HG02973 (cell line): ENCODE measurements around the gene CUEDC1.
A peak's percentile ranks its signal among the peaks of the same experiment; 100 is the strongest.
"Not testable (repeated sequence)": the region's sequence is repeated elsewhere in the genome, so short reads cannot be mapped to it uniquely, and the experiment has no call there.

Experiments
- ATAC-seq: cut with Tn5 transposase; IDR thresholded peaks from one replicate; pipeline ENCODE4 v1.9.1; 2021; ENCODE audit warnings: moderate library complexity; ENCODE audit not compliant: unreplicated experiment

CUEDC1 gene

GRCh38 chr17:57940653-57941329 is 14.4 kb downstream of the CUEDC1 start:
- no peak for ATAC-seq

- ATAC-seq: no peak
These were observed 15.0 kb downstream of the CUEDC1 start for GRCh38 chr17:57940231-57940630.

- ATAC-seq: peak; percentile 49
These were observed 15.4 kb downstream of the CUEDC1 start for GRCh38 chr17:57939797-57940196.

- no peak for ATAC-seq
These were observed 17.1 kb downstream of the CUEDC1 start for GRCh38 chr17:57938061-57938502.

- ATAC-seq: no peak
These were observed 17.7 kb downstream of the CUEDC1 start for GRCh38 chr17:57937492-57937891.

GRCh38 chr17:57935833-57936807 is 19.1 kb downstream of the CUEDC1 start:
- no peak for ATAC-seq

- no peak for ATAC-seq
These were observed 23.6 kb downstream of the CUEDC1 start for GRCh38 chr17:57931488-57932137.

- no peak for ATAC-seq
These were observed 25.0 kb downstream of the CUEDC1 start for GRCh38 chr17:57930239-57930638.

- ATAC-seq: no peak
These were observed 25.8 kb downstream of the CUEDC1 start for GRCh38 chr17:57929386-57929785.

GRCh38 chr17:57928928-57929327 is 26.3 kb downstream of the CUEDC1 start:
- no peak for ATAC-seq

- no peak for ATAC-seq
These were observed 28.0 kb downstream of the CUEDC1 start for GRCh38 chr17:57927048-57927723.

GRCh38 chr17:57926723-57927047 is 28.5 kb downstream of the CUEDC1 start:
- ATAC-seq: no peak

GRCh38 chr17:57925361-57925990 is 29.7 kb downstream of the CUEDC1 start:
- no peak for ATAC-seq

GRCh38 chr17:57924677-57925076 is 30.5 kb downstream of the CUEDC1 start:
- no peak for ATAC-seq

GRCh38 chr17:57923182-57923872 is 31.9 kb downstream of the CUEDC1 start:
- ATAC-seq: no peak

- not testable (repeated sequence) for ATAC-seq
These were observed 32.5 kb downstream of the CUEDC1 start for GRCh38 chr17:57922745-57923144.

GRCh38 chr17:57920916-57921703 is 34.1 kb downstream of the CUEDC1 start:
- no peak for ATAC-seq

- ATAC-seq: no peak
These were observed 35.3 kb downstream of the CUEDC1 start for GRCh38 chr17:57919918-57920317.
